H9 (cell line): ENCODE results near the gene SLC5A12. TPM values are rescaled to one million over a fixed set of nuclear protein-coding genes. Genes with fewer than 3 reads are reported as not detected.

Experiments
- DNase-seq: peaks from one replicate; pipeline ENCODE4 v3.0.0-alpha.2; 2017
- H2AFZ ChIP-seq: one replicate; pipeline ENCODE4 v1.6.1; 2013; ENCODE audit warnings: mild to moderate bottlenecking, low read length, control low read depth, moderate library complexity
- H2AK5ac ChIP-seq: 2 replicates; pipeline ENCODE4 v1.6.1; 2013; ENCODE audit warnings: low read length, control low read depth, mixed read lengths; ENCODE audit not compliant: insufficient read length
- H2BK120ac ChIP-seq: one replicate; pipeline ENCODE4 v1.6.1; 2013; ENCODE audit warnings: low read depth, mild to moderate bottlenecking, low read length, control low read depth, inconsistent platforms; ENCODE audit not compliant: poor library complexity, severe bottlenecking
- H2BK12ac ChIP-seq: 2 replicates; pipeline ENCODE4 v1.6.1; 2013; ENCODE audit warnings: low read length, control low read depth, mixed read lengths, low read depth; ENCODE audit not compliant: insufficient read length
- H2BK15ac ChIP-seq: 2 replicates; pipeline ENCODE4 v1.6.1; 2013; ENCODE audit warnings: low read depth, low read length, control low read depth
- H2BK20ac ChIP-seq: one replicate; pipeline ENCODE4 v1.6.1; 2013; ENCODE audit warnings: low read depth, mild to moderate bottlenecking, low read length, control low read depth, inconsistent platforms; ENCODE audit not compliant: poor library complexity, severe bottlenecking
- H2BK5ac ChIP-seq: 2 replicates; pipeline ENCODE4 v1.6.1; 2013; ENCODE audit warnings: low read length, control low read depth, mixed read lengths; ENCODE audit not compliant: insufficient read length
- H3K14ac ChIP-seq: 2 replicates; pipeline ENCODE4 v1.6.1; 2013; ENCODE audit warnings: low read length, control low read depth; ENCODE audit not compliant: insufficient read depth
- H3K18ac ChIP-seq: 2 replicates; pipeline ENCODE4 v1.6.1; 2013; ENCODE audit warnings: low read depth, mild to moderate bottlenecking, mixed read lengths, low read length, control low read depth; ENCODE audit not compliant: insufficient read length
- H3K23ac ChIP-seq: 2 replicates; pipeline ENCODE4 v1.6.1; 2013; ENCODE audit warnings: low read length, control low read depth, mixed read lengths, low read depth; ENCODE audit not compliant: insufficient read length
- H3K23me2 ChIP-seq: 2 replicates; pipeline ENCODE4 v1.6.1; 2013; ENCODE audit warnings: low read depth, mild to moderate bottlenecking, mixed read lengths, low read length, control low read depth; ENCODE audit not compliant: insufficient read length, poor library complexity, severe bottlenecking
- H3K27ac ChIP-seq: 2 replicates; pipeline ENCODE4 v1.5.1; 2013; ENCODE audit warnings: low read length, control low read depth, mixed read lengths, low read depth; ENCODE audit not compliant: insufficient read length
- H3K27me3 ChIP-seq: 2 replicates; pipeline ENCODE4 v1.6.1; 2013; ENCODE audit warnings: low read length, control low read depth, inconsistent platforms; ENCODE audit not compliant: insufficient read depth
- H3K4ac ChIP-seq: 2 replicates; pipeline ENCODE4 v1.6.1; 2013; ENCODE audit warnings: low read depth, mild to moderate bottlenecking, control low read depth, inconsistent platforms, low read length, moderate library complexity
- H3K4me1 ChIP-seq: 2 replicates; pipeline ENCODE4 v1.6.1; 2013; ENCODE audit warnings: low read length, control low read depth, inconsistent platforms; ENCODE audit not compliant: insufficient read depth
- H3K4me2 ChIP-seq: 2 replicates; pipeline ENCODE4 v1.6.1; 2013; ENCODE audit warnings: low read length, control low read depth, mixed read lengths; ENCODE audit not compliant: insufficient read length, insufficient read depth
- H3K56ac ChIP-seq: 2 replicates; pipeline ENCODE4 v1.6.1; 2013; ENCODE audit warnings: low read depth, mild to moderate bottlenecking, mixed read lengths, low read length, control low read depth; ENCODE audit not compliant: insufficient read length
- H3K79me1 ChIP-seq: 2 replicates; pipeline ENCODE4 v1.6.1; 2013; ENCODE audit warnings: low read depth, mild to moderate bottlenecking, moderate library complexity, low read length, control low read depth, inconsistent platforms; ENCODE audit not compliant: insufficient read depth, poor library complexity, severe bottlenecking
- H3K79me2 ChIP-seq: 2 replicates; pipeline ENCODE4 v1.6.1; 2013; ENCODE audit warnings: low read length, control low read depth, inconsistent platforms; ENCODE audit not compliant: insufficient read depth
- H3K9ac ChIP-seq: 2 replicates; pipeline ENCODE4 v1.6.1; 2013; ENCODE audit warnings: low read length, control low read depth, mixed read lengths; ENCODE audit not compliant: insufficient read length; ENCODE audit errors: extremely low read depth
- H3K9me3 ChIP-seq: one replicate; pipeline ENCODE4 v1.6.1; 2013; ENCODE audit warnings: low read depth, low read length, inconsistent platforms; ENCODE audit not compliant: control insufficient read depth
- H3T11ph ChIP-seq: one replicate; pipeline ENCODE4 v1.6.1; 2013; ENCODE audit warnings: mild to moderate bottlenecking, low read length, control low read depth, inconsistent platforms
- H4K20me1 ChIP-seq: one replicate; pipeline ENCODE4 v1.6.1; 2013; ENCODE audit not compliant: control insufficient read depth, insufficient read length, insufficient read depth
- H4K5ac ChIP-seq: 2 replicates; pipeline ENCODE4 v1.6.1; 2013; ENCODE audit warnings: low read depth, mild to moderate bottlenecking, mixed read lengths, low read length, control low read depth; ENCODE audit not compliant: insufficient read length
- H4K8ac ChIP-seq: replicated peaks from 2 replicates; pipeline ENCODE4 v1.6.1; 2013; ENCODE audit warnings: low read length, control low read depth, mixed read lengths, low read depth; ENCODE audit not compliant: insufficient read length
- H4K91ac ChIP-seq: 2 replicates; pipeline ENCODE4 v1.6.1; 2013; ENCODE audit warnings: low read depth, mild to moderate bottlenecking, moderate library complexity, mixed read lengths, low read length, control low read depth; ENCODE audit not compliant: insufficient read length
- H3K27ac Mint-ChIP-seq, 3 experiments: 2 replicates in 2 of 3; 3 replicates in 1 of 3; pipeline ENCODE4 v1.8.0; 2020 to 2021; ENCODE audit warnings: mixed read lengths in 3 of 3, mild to moderate bottlenecking in 1 of 3, moderate library complexity in 1 of 3
- H3K27me3 Mint-ChIP-seq: 2 replicates; pipeline ENCODE4 v1.8.0; 2021; ENCODE audit warnings: low read depth, mild to moderate bottlenecking, moderate library complexity, mixed read lengths
- H3K36me3 Mint-ChIP-seq, 3 experiments: 2 replicates in 2 of 3; 3 replicates in 1 of 3; pipeline ENCODE4 v1.8.0; 2020 to 2021; ENCODE audit warnings: low read depth in 3 of 3, mixed read lengths in 3 of 3; ENCODE audit not compliant: insufficient read depth in 1 of 3
- H3K4me1 Mint-ChIP-seq, 2 experiments: 2 replicates each; pipeline ENCODE4 v1.8.0; 2020; ENCODE audit warnings: mixed read lengths in 2 of 2
- H3K4me3 Mint-ChIP-seq, 2 experiments: 2 replicates in 1 of 2; 3 replicates in 1 of 2; pipeline ENCODE4 v1.8.0; 2020 to 2021; ENCODE audit warnings: mild to moderate bottlenecking in 2 of 2, mixed read lengths in 2 of 2, moderate library complexity in 1 of 2
- H3K9me3 Mint-ChIP-seq, 2 experiments: 2 replicates in 1 of 2; 3 replicates in 1 of 2; pipeline ENCODE4 v1.8.0; 2020; ENCODE audit warnings: mild to moderate bottlenecking in 2 of 2, mixed read lengths in 2 of 2, moderate library complexity in 1 of 2
- total RNA-seq: library from RNA; stranded (reverse); gene quantifications from 2 replicates; pipeline ENCODE4 v1.2.1, GENCODE V29; 2021
- TF ChIP-seq, protein P1 (sequence below): fragments of 200-600 bp; sonication (generic); conservative IDR thresholded peaks from 3 replicates; pipeline ENCODE4 v1.8.0; 2021; ENCODE audit warnings: antibody characterized with exemption, mild to moderate bottlenecking

The SLC5A12 gene
- total RNA-seq, 1 experiment from 2014 or later: 2.7 TPM

DNA sequence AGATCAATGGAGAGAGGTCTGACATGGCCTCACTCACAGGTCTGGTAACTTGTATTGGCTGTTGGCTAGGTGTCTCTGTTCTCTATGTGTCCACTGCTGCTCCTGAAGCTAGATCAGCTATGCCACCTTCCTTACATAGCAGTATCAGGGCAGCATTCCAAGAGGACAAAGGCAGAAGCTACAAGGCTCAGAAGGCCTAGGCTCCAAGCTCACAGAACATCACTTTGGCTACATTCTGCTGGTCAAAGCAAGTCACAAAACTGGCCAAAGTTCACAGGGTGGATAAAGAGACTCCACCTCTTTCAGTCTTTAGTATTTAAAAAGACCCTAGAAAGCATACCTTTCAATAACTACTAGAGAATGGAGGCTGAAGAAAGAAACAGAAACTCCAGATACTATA, 4.1 kb downstream of the SLC5A12 start:
- Histone ChIP-seq H3K4me2 (no peak overlapping the region), H2AFZ (no peak overlapping the region), H3K14ac (no peak overlapping the region), H4K20me1 (no peaks in the 10 kb centered on the region), H4K8ac (no peak overlapping the region), H3K79me2 (no peaks in the 10 kb centered on the region), H3K23me2 (no peaks in the 10 kb centered on the region), H2BK15ac (no peak overlapping the region), H3K23ac (no peak overlapping the region), H2BK12ac (no peak overlapping the region), H2BK120ac (no peak overlapping the region), H3K27ac (no peak overlapping the region), H2BK5ac (no peak overlapping the region), H3K9ac (no peak overlapping the region), H3K4me1 (no peaks in the 10 kb centered on the region), H4K91ac (no peak overlapping the region), H3K27me3 (no peaks in the 10 kb centered on the region), H3K18ac (no peak overlapping the region), H3K79me1 (no peaks in the 10 kb centered on the region), H3K9me3 (no peaks in the 10 kb centered on the region), H3K4ac (no peak overlapping the region), H2AK5ac (no peak overlapping the region), H3K56ac (no peak overlapping the region), H4K5ac (no peak overlapping the region), H3T11ph (no peak overlapping the region), H2BK20ac (no peak overlapping the region)
- H3K4me3 Mint-ChIP-seq: no peak overlapping the region
- H3K27ac Mint-ChIP-seq: no peak overlapping the region
- H3K9me3 Mint-ChIP-seq: no peaks in the 10 kb centered on the region
- H3K4me1 Mint-ChIP-seq: no peaks in the 10 kb centered on the region
- TF ChIP-seq, protein P1, sequence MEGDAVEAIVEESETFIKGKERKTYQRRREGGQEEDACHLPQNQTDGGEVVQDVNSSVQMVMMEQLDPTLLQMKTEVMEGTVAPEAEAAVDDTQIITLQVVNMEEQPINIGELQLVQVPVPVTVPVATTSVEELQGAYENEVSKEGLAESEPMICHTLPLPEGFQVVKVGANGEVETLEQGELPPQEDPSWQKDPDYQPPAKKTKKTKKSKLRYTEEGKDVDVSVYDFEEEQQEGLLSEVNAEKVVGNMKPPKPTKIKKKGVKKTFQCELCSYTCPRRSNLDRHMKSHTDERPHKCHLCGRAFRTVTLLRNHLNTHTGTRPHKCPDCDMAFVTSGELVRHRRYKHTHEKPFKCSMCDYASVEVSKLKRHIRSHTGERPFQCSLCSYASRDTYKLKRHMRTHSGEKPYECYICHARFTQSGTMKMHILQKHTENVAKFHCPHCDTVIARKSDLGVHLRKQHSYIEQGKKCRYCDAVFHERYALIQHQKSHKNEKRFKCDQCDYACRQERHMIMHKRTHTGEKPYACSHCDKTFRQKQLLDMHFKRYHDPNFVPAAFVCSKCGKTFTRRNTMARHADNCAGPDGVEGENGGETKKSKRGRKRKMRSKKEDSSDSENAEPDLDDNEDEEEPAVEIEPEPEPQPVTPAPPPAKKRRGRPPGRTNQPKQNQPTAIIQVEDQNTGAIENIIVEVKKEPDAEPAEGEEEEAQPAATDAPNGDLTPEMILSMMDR: no peak
- DNase-seq: no peak
- no peaks in the 10 kb centered on the region for H3K36me3 Mint-ChIP-seq
- no peaks in the 10 kb centered on the region for H3K27me3 Mint-ChIP-seq
